Central memory CD8-positive, alpha-beta T cell (primary cell): Measurements from ENCODE around the gene TMED8.
A peak's percentile ranks its signal among the peaks of the same experiment; 100 is the strongest.

Experiments
- ATAC-seq: fragments of 150-1000 bp; cut with Tn5 transposase; replicated peaks from 2 replicates; pipeline ENCODE4 v1.10.0; 2022; ENCODE audit warnings: mild to moderate bottlenecking, moderate FRiP score, moderate number of reproducible peaks; ENCODE audit not compliant: poor library complexity, severe bottlenecking; ENCODE audit errors: extremely low read depth
- DNase-seq, 2 donors: peaks; one replicate each; pipeline ENCODE4 v3.0.0; 2021; ENCODE audit warnings: low spot score in 2 of 2
- H3K27ac Mint-ChIP-seq: one replicate; pipeline ENCODE4 v1.8.0; 2022; ENCODE audit warnings: low read depth, mild to moderate bottlenecking, moderate library complexity, mixed read lengths
- H3K27me3 Mint-ChIP-seq: one replicate; pipeline ENCODE4 v1.8.0; 2022; ENCODE audit warnings: mixed read lengths
- H3K36me3 Mint-ChIP-seq: one replicate; pipeline ENCODE4 v1.8.0; 2022; ENCODE audit warnings: mild to moderate bottlenecking, moderate library complexity, mixed read lengths; ENCODE audit not compliant: insufficient read depth
- H3K4me1 Mint-ChIP-seq: one replicate; pipeline ENCODE4 v1.8.0; 2022; ENCODE audit warnings: mixed read lengths
- H3K4me3 Mint-ChIP-seq: one replicate; pipeline ENCODE4 v1.8.0; 2022; ENCODE audit warnings: mild to moderate bottlenecking, moderate library complexity, mixed read lengths
- H3K9me3 Mint-ChIP-seq: one replicate; pipeline ENCODE4 v1.8.0; 2022; ENCODE audit warnings: mixed read lengths

The TMED8 gene

DNA sequence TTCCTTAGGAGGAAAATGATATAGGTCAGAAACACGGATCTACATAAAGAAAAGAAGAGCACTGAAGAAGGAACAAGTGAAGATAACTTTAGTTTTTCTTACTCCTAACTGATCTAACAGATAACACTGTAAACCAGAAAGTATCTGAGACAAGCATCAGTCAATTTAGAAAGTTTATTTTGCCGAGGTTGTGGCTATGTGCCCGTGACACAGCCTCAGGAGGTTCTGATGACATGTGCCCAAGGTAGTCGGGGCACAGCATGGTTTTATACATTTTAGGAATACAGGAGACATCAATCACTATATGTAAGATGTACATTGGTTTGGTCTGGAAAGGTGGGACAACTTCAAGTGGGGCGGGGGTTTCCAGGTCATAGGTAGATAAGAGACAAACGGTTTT is 23.3 kb upstream of the TMED8 start:
- Mint-ChIP-seq H3K27me3 (no peaks in the 10 kb centered on the region), H3K9me3 (no peaks in the 10 kb centered on the region), H3K36me3 (no peaks in the 10 kb centered on the region), H3K4me1 (no peaks in the 10 kb centered on the region), H3K4me3 (no peak overlapping the region), H3K27ac (no peak overlapping the region)
- ATAC-seq (no peak), DNase-seq (no peak)

DNA sequence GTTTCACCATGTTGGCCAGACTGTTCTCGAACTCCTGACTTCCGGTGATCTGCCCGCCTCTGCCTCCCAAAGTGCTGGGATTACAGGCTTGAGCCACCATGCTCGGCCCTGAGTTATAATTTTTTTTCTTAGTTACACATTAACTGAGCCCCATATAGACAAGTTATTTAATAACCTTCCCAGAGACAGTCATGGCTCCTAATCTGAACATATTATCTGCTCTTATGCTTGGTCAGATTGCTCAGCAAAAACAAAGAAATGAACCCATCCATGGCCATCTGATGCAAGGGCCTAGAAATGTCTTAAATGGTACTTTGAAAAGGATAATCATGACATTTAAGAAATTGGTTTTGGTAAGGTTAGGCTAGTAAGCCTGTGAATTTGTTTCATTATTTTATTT is 13.3 kb upstream of the TMED8 start:
- Mint-ChIP-seq H3K9me3 (no peaks in the 10 kb centered on the region), H3K27ac (no peak overlapping the region), H3K27me3 (no peaks in the 10 kb centered on the region), H3K4me1 (no peaks in the 10 kb centered on the region), H3K36me3 (no peaks in the 10 kb centered on the region), H3K4me3 (no peak overlapping the region)
- ATAC-seq (no peak), DNase-seq (no peak)

DNA sequence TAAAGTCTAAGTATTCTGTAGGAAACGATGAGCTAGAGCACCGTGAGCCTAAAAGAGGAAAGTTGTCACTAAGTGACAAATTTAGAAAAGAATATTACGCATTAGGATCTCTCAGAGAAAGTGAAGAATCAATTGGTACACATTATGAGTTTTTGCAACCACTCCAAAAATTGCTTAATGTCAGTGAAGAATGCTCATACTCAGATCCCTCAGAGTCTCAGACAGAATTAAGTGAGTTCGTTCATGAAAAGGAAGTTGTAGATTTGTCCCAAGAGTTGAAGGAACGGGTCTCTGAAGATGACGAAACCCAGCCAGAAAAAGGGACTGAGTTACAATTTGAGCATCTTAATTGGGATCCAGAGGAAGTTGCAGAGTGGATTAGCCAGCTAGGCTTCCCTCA is 1.8 kb upstream of the TMED8 start:
- Mint-ChIP-seq H3K4me1 (peaks cover 27% of the 10 kb centered on the region), H3K27me3 (no peaks in the 10 kb centered on the region), H3K4me3 (no peak overlapping the region), H3K9me3 (no peaks in the 10 kb centered on the region), H3K27ac (no peak overlapping the region), H3K36me3 (peaks cover 4% of the 10 kb centered on the region)
- DNase-seq (no peak), ATAC-seq (no peak)

GRCh38 chr14:77377502-77377844 is 579 bp upstream of the TMED8 start:
- H3K36me3 Mint-ChIP-seq: peaks cover 4% of the 10 kb centered on the region
- peaks cover 34% of the 10 kb centered on the region for H3K4me1 Mint-ChIP-seq
- no peak overlapping the region for H3K4me3 Mint-ChIP-seq
- ATAC-seq: peak; percentile 21
- H3K27me3 Mint-ChIP-seq: no peaks in the 10 kb centered on the region
- H3K27ac Mint-ChIP-seq: no peak overlapping the region
- H3K9me3 Mint-ChIP-seq: no peaks in the 10 kb centered on the region
- no peak for DNase-seq

DNA sequence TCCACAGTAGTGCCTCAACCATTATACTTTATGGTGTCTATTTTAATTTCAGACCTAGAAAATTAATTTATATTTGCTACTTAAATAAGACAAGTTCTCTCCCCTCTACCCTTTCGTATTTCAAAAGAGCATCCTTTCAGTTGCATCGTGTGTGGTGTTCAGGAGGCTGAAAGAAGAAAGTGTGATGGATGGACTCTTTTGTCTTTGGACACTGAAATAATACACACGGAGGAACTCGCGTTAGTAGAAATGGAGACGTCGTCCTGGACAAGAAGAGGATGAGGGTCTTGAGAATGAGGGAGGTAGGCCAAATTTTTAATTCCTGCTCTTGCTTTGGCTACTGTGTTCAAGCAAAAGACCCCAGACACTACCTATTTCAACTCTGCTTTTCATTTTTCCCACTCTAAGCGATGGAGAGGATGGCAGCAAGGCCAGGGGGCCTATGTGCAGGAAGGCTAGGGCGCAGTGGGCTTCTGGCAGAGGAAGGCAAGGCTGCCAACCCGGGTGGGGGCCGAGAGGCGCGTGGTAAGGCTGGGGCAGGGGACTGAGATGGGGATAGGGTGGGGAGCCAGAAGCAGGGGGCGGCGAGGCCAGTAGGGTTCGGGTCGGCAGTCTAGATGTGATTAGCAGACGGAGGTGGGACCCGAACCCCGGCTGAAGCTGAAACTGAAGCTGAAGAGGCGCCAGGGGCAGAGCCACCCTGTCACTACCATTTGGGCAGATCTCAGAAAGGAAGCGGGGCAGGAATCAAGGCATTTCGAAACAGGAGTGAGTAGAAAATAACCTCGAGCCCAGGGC is 722 bp downstream of the TMED8 start:
- Mint-ChIP-seq H3K36me3 (peaks cover 4% of the 10 kb centered on the region), H3K27me3 (no peaks in the 10 kb centered on the region), H3K9me3 (no peaks in the 10 kb centered on the region), H3K4me3 (no peak overlapping the region), H3K4me1 (peaks cover 34% of the 10 kb centered on the region), H3K27ac (no peak overlapping the region)
- ATAC-seq (peak; percentile 38), DNase-seq (peak in 1 of 2 donors; percentile 11)

DNA sequence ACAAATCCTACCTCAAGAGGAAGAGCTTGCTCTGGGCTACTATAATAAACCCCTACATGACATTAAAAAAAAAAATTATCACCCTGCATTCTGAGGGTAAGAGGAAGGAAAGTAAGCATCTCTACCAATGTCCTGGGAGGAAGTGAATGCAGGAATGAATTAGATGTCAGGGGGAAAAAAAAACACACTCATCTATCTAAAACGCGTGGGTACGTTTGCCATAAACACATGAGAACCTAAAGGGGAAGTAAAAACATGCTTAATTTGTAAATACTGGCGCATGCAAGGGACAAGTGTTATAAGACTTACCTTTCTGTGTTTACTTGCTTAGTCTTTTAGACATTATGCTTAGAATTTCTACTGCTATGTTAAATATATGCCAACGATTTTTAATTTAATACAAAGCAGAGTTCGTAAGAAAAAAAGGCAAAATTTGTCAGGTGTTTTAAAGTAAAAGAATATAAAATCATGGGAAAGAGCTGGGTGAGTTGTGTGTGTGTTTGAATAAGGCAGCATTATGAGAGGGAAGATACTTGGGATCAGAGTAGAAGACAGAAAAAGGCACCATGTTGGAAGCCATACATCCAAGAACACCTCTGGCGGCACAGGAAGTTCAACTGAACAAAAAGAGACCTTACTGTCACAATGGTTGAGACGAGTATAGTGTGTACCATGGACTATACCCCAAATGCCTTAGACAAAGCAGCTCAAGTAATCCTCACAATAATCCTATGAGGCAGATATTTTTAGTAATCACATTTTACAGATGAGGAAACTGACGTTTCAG is 1.5 kb downstream of the TMED8 start:
- no peak for DNase-seq
- Mint-ChIP-seq H3K4me1 (peaks cover 34% of the 10 kb centered on the region), H3K9me3 (no peaks in the 10 kb centered on the region), H3K4me3 (no peak overlapping the region), H3K27me3 (no peaks in the 10 kb centered on the region), H3K27ac (no peak overlapping the region), H3K36me3 (peaks cover 4% of the 10 kb centered on the region)
- ATAC-seq: no peak

DNA sequence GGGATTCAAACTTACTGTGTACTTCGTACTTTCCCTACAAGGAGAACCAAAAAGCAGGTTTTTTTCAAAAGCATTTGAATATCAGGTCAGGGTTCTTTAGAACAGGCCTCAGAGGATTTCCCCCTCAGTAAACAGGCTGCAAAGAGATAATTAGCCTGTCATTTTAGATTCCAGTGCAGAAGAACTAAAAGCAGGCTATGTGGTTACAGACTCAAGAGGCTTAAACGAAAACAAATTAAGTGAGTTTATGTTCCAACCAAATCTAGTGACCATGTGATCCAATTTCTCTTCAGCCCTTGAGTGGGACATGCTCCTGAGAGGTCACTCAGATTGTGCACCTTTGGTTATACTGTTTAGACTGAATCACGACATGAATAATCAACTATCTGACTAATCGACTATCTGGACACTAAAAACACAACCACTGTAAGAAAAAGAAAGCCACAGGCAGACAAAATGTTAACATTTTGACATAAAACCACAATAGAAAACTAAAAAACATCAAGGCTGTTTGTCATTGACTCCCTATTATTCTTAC is 4.5 kb downstream of the TMED8 start:
- no peaks in the 10 kb centered on the region for H3K27me3 Mint-ChIP-seq
- H3K36me3 Mint-ChIP-seq: peaks cover 4% of the 10 kb centered on the region
- no peaks in the 10 kb centered on the region for H3K9me3 Mint-ChIP-seq
- DNase-seq (no peak), ATAC-seq (no peak)
- H3K4me1 Mint-ChIP-seq: peaks cover 42% of the 10 kb centered on the region
- H3K4me3 Mint-ChIP-seq: no peak overlapping the region
- H3K27ac Mint-ChIP-seq: no peak overlapping the region

GRCh38 chr14:77369285-77369684 is 7.6 kb downstream of the TMED8 start:
- H3K27ac Mint-ChIP-seq: no peak overlapping the region

GRCh38 chr14:77364146-77364545 is 12.7 kb downstream of the TMED8 start:
- Mint-ChIP-seq H3K4me3 (no peak overlapping the region), H3K36me3 (peaks cover 3% of the 10 kb centered on the region), H3K27me3 (no peaks in the 10 kb centered on the region), H3K4me1 (peaks cover 3% of the 10 kb centered on the region), H3K27ac (peak overlapping the region; percentile 35), H3K9me3 (no peaks in the 10 kb centered on the region)
- ATAC-seq (no peak), DNase-seq (no peak)

More at GRCh38 chr14:77369285-77369684, 7.6 kb downstream of the TMED8 start:
- Mint-ChIP-seq H3K27me3 (no peaks in the 10 kb centered on the region), H3K36me3 (no peaks in the 10 kb centered on the region), H3K4me1 (peaks cover 21% of the 10 kb centered on the region), H3K9me3 (no peaks in the 10 kb centered on the region), H3K4me3 (no peak overlapping the region)
- no peak for DNase-seq
- ATAC-seq: no peak

DNA sequence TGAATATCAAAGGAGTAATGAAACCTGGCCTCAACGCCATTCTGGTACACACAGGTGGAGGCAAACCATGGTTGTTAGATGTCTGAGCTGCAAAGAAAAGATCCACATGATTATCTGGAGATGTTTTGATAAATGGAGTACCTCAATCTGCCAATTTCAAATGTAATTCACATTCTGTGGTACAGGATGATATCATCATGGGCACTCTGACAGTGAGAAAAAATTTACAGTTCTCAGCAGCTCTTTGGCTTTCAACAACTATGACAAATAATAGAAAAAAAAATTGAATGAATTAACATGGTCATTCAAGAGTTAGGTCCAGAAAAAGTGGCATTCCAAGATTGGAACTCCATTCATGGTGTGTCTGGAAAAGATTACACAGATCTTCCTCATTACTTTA is 17.3 kb downstream of the TMED8 start:
- no peaks in the 10 kb centered on the region for H3K4me1 Mint-ChIP-seq

GRCh38 chr14:77356899-77357298 is 20.0 kb downstream of the TMED8 start:
- ATAC-seq (no peak), DNase-seq (no peak)
- no peaks in the 10 kb centered on the region for H3K9me3 Mint-ChIP-seq
- no peak overlapping the region for H3K4me3 Mint-ChIP-seq
- no peak overlapping the region for H3K27ac Mint-ChIP-seq
- peaks cover 2% of the 10 kb centered on the region for H3K36me3 Mint-ChIP-seq
- no peaks in the 10 kb centered on the region for H3K27me3 Mint-ChIP-seq
- no peaks in the 10 kb centered on the region for H3K4me1 Mint-ChIP-seq

More for the DNA sequence above, 17.3 kb downstream of the TMED8 start:
- ATAC-seq (no peak), DNase-seq (no peak)
- H3K9me3 Mint-ChIP-seq: no peaks in the 10 kb centered on the region
- H3K27ac Mint-ChIP-seq: no peak overlapping the region
- H3K4me3 Mint-ChIP-seq: no peak overlapping the region
- no peaks in the 10 kb centered on the region for H3K27me3 Mint-ChIP-seq
- peaks cover 3% of the 10 kb centered on the region for H3K36me3 Mint-ChIP-seq

GRCh38 chr14:77355811-77356210 is 21.1 kb downstream of the TMED8 start:
- H3K36me3 Mint-ChIP-seq: no peaks in the 10 kb centered on the region
- no peaks in the 10 kb centered on the region for H3K9me3 Mint-ChIP-seq

More at GRCh38 chr14:77355811-77356210, 21.1 kb downstream of the TMED8 start:
- no peaks in the 10 kb centered on the region for H3K27me3 Mint-ChIP-seq
- H3K4me1 Mint-ChIP-seq: no peaks in the 10 kb centered on the region
- no peak for ATAC-seq
- no peak overlapping the region for H3K4me3 Mint-ChIP-seq
- DNase-seq: no peak
- no peak overlapping the region for H3K27ac Mint-ChIP-seq
